Putamen (tissue), 1 donor: ENCODE results near the gene PHF1.

Source experiments
- DNase-seq: peaks from one replicate; pipeline ENCODE4 v3.0.0-alpha.2; 2016; ENCODE audit warnings: low spot score

Gene PHF1

DNA sequence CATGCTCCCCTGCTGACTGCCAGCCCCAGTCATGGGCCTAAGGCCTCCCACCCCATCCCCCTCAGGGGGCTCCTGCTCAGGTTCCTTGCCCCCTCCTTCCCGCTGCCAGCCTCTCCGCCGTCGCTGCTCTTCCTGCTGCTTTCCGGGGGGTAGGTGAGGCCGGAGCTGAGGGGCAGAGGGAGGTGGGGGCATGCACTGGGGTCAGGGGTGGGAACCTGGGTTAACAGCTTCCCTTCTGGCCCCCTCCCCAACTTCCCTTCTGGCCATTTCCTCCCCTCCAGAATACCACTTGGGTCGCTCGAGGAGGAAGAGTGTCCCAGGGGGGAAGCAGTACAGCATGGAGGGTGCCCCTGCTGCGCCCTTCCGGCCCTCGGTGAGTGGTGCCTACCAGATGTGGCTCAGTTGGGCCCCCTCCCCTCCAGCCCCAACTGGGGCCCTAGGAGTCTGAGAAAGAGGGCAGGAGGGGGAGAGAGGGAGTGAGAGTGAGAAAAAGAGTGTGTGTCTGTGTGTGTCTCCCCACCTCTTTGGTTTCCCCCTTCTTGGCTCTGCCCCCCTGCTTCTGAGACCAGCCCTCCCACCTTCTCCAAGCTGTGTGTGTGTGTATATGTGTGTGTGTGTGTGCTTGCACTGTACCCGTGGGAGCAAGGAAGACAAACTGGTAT lies 21.2 kb downstream of the PHF1 start:
- no peak for DNase-seq

DNA sequence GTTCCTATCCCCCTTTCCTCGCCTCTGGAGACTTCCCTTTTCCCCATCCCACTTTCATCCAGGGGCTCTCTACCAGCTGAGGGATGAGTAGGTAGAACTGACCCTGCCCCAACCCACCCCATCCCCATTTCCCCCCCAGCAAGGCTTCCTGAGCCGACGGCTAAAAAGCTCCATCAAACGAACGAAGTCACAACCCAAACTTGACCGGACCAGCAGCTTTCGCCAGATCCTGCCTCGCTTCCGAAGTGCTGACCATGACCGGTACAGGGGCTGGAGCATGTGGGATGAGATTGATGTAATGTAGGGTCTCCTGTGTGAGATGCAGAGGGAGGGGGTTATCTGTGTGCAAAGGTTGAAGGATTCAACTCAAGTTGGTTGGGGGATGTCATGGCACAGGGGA lies 21.7 kb downstream of the PHF1 start:
- DNase-seq = no peak

DNA sequence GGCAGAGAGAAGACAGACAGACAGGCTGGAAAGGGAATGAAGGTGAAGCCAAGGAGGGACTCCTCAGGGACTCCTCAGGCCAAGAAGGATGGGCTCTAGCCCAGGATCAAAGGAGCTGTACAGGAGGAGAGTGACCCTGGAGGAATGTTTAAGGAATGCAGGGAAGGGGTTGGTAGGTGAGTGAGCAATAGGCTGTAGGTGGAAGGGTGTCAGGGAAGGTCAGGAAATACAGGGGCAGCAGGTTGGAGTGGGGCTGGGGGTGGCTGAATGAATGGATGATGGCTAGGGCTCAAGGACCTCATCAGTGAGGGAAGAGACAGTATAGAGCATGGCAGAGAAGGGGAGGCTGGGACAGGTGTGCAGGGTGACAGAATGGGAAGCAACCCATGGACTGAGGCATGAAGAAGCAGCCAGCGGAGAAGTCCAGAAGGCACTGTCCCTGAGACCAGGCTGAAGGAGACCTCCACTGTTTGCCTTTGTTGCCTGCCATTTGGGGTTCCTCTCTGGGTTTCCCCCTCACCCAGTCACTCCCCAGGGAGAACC lies 22.3 kb downstream of the PHF1 start:
- no peak for DNase-seq

DNA sequence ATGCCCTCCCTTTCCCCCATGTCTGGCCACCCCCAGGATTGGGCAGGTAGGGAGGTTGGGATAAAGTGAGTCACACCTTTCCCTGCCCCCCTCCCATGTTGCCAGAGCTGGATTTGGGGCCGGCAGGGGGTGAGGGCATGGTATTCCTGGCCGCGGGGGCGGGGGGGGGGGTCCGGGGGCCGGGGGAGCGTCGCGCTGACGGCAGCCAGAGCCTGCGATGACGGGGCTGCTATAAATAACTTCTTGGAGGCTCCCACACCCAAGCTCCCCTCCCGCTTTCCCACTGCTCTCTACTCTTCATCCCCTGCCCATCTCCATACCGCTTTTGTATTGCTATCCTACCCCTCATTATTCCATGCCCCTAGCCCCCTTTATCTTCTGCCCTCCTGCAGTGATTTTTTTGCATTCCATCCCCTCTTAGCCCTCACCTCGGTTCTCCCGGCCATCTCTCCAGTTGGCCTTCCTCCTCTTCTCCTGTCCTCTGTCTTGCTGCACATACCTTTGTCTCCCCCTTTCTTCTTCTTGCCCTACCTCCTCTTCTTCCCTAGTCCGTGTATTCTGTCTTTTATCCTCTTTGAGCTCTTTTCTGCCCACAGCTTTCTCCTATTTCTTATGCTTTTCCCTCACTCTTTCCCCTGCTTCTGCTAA lies 22.9 kb downstream of the PHF1 start:
- DNase-seq = no peak

DNA sequence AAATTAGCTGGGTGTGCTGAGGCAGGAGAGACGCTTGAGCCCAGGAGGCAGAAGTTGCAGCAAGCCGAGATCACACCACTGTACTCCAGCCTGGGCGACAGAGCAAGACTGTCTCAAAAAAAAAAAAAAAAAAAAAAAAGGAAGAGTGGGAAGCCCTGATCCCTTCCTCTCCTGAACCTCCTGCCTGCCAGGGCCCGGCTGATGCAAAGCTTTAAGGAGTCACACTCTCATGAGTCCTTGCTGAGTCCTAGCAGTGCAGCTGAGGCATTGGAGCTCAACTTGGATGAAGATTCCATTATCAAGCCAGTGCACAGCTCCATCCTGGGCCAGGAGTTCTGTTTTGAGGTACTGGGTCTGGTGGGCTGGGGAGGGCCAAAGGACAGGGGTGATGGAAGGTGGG lies 24.1 kb downstream of the PHF1 start:
- DNase-seq = no peak

DNA sequence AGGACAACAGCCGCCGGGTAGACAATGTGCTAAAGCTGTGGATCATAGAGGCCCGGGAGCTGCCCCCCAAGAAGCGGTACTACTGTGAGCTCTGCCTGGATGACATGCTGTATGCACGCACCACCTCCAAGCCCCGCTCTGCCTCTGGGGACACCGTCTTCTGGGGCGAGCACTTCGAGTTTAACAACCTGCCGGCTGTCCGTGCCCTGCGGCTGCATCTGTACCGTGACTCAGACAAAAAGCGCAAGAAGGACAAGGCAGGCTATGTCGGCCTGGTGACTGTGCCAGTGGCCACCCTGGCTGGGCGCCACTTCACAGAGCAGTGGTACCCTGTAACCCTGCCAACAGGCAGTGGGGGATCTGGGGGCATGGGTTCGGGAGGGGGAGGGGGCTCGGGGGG lies 26.9 kb downstream of the PHF1 start:
- DNase-seq = no peak

DNA sequence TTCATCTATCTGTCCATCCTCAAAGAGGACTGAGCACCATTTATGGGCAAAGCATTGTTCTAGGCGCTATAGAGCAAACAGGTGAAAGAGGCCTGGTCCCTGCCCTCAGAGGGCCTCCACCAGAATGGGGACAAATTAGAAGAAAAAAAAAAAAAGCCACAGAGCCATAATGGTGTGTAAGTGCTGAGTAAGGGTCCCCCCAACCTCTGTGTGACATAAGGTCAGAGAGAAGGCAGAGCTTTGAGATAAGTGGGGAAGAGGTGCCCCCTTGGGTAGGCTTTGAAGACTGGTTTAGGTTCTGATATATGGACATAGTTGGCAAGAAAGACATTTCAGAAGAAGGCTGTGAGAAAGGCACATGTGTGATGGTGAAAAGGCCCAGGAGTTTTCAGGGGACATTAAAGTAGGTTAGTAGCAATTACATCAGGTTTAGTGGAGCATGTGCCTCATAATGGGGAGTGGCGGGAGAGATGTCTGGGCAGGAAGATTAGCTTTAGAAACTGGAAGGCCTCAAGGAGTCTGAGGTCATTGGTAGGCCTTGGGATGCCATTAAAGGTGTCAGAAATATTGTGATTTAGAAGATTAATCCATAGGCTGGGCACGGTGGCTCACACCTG lies 28.3 kb downstream of the PHF1 start:
- DNase-seq = no peak

DNA sequence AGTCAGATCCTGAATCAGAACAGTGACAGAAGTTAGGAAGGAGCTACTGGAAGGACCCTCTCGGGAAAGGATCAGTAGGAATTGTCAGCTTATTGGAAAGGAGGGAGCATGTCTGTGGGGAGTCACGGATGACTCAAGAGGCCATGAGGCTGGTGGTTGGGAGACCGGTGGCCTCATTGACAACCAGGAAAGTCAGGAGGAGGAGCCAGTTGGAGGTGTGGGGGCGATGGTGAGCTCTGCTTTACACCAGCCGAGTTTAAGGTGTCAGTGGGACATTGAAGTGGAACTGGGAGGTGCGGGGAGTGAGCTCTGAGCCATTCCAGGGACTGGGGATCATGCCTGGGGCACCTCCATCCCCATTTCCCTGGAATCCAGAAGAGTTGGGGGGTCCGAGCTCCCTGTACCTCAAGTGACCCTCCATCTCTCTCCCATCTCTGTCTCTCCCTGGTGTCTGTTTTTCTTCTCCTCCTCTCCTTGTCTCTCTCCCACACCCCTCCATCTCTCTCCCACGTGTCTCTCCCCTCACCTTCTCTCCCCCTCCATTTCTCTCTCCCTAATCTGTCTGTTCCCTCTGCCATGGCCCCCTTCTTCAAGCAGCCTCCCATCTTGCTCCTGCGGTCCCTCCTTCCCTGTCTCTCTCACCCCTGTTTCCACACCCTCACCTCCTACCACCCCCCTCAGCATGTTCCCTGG lies 29.3 kb downstream of the PHF1 start:
- DNase-seq = no peak

DNA sequence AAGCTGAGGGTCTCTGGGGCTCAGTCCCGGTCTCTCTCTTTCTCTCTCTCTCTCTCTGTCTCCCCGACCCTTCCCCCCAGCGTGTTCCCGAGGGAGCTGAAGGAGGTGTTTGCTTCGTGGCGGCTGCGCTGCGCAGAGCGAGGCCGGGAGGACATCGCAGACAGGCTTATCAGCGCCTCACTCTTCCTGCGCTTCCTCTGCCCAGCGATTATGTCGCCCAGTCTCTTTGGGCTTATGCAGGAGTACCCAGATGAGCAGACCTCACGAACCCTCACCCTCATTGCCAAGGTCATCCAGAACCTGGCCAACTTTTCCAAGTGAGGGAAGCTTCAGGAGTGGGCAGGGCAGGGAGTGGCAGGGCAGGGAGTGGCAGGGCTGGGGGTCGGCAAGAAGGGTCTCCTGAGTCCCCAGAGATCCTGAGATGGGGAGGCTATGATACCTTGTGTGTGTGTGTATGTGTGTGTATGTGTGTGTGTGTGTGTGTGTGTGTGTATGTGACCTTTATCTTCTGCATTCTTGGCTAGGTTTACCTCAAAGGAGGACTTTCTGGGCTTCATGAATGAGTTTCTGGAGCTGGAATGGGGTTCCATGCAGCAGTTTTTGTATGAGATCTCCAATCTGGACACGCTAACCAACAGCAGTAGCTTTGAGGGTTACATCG lies 30.0 kb downstream of the PHF1 start:
- DNase-seq = no peak

DNA sequence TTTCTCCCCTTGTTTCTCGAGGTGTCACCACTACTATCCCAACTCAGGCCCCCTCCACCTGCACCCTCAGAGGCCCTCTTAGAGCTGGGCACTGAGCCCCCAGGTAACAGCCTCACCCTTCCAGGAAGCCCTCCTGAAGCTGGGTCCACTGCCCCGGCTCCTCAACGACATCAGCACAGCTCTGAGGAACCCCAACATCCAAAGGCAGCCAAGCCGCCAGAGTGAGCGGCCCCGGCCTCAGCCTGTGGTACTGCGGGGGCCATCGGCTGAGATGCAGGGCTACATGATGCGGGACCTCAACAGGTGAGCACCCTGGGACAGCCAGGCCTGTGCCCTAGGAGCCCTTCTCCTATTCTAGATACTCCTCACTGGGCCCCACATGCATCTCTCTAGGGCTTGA lies 30.6 kb downstream of the PHF1 start:
- no peak for DNase-seq

DNA sequence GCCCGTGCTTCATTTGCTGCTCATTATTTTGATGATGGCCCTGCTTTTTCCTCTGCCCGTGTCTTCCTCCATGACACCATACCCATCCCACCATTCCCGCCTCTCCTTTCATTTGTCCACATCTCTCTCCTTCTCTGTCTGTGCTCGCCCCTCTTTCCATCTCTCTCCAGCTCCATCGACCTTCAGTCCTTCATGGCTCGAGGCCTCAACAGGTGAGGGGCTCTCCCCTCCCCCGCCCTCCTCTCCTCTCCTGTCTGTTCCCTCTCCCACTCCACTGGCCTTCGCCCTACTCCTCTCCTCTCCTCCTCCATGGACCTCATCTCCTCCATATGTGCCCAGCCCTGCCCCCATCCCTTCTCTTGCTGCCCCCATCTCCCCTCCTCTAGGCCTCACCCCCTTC lies 31.5 kb downstream of the PHF1 start:
- DNase-seq = no peak

DNA sequence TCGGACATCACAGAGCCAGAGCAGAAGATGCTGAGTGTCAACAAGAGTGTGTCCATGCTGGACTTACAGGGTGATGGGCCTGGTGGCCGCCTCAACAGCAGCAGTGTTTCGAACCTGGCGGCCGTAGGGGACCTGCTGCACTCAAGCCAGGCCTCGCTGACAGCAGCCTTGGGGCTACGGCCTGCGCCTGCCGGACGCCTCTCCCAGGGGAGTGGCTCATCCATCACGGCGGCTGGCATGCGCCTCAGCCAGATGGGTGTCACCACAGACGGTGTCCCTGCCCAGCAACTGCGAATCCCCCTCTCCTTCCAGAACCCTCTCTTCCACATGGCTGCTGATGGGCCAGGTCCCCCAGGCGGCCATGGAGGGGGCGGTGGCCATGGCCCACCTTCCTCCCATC lies 32.2 kb downstream of the PHF1 start:
- no peak for DNase-seq

DNA sequence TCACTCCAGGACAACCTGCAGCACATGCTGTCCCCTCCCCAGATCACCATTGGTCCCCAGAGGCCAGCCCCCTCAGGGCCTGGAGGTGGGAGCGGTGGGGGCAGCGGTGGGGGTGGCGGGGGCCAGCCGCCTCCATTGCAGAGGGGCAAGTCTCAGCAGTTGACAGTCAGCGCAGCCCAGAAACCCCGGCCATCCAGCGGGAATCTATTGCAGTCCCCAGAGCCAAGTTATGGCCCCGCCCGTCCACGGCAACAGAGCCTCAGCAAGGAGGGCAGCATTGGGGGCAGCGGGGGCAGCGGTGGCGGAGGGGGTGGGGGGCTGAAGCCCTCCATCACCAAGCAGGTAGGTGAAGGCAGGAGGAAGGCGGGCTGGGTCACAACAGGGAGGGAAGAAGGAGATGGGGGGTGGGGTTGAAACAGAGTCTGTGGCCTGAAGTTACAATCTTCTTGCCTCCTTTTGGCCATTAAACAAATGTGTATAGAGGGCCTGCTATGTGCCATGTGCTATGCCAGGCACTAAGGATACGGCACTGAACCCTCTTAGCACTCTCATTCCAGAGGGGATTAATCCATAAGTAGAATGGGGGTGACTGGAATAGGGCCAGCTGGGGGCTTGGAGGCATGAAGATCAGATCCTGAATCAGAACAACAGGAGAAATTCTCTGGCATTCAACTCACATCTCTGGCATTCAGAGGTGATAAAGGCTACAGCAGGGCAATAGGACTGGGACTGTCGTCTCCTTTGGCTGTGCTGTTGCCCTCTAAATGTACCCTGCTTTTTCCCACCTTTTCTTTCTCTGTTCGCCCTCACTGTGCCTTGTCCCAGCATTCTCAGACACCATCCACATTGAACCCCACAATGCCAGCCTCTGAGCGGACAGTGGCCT lies 33.0 kb downstream of the PHF1 start:
- no peak for DNase-seq

DNA sequence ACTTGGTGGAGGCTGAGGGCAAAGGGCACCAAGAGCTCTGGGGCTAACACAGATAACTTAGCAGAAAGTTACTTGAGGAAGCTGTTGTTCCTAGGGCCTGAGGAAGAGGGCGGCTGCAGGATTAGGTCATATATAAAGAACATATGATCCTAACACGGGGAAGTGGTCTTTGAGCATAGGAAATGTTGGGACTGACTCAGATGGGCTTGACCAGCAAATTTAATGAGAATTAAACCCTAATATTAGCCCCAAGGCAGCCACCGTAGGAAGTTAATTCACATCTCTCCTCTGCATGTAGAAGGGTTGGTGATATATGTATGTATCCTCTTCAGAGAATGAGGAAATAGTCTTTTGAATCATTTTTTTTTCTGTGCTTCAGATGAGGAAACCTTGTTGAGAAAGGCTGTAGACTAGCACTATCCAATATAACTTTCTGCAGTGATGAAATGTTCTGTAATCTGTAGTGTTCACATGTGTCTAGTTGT lies 34.3 kb downstream of the PHF1 start:
- DNase-seq = no peak

DNA sequence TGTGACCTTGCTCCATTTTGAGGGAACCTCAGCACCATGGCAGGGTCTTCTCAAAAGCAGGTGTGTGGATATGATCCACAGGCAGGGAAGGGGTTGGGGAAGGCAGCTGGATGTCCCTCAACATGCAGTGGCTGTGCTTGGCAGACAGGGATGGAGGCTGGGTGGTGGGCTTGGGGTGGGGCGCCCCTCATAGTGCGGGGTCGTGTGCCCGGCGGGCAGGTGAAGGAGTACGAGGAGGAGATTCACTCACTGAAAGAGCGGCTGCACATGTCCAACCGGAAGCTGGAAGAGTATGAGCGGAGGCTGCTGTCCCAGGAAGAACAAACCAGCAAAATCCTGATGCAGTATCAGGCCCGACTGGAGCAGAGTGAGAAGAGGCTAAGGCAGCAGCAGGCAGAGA lies 35.5 kb downstream of the PHF1 start:
- DNase-seq = no peak

DNA sequence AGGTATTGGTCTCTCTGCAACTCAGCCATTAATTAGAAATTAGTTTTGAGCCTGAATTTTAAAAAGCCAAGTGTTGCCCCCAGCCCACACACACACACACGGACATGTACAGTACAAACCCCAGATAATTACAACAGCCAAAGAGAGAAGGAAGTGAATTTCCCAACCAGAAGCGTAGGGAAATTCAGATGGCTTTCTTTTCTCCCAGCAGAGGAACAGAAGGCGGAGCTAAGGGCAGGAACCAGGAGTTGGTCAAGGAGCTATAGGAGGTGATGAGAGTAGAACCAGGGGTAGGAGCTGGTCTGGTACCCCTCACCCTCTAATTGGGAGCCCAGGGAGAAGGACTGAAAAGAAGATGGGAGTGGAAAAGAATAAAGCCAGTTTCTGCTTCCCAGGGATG lies 39.6 kb downstream of the PHF1 start:
- no peak for DNase-seq

DNA sequence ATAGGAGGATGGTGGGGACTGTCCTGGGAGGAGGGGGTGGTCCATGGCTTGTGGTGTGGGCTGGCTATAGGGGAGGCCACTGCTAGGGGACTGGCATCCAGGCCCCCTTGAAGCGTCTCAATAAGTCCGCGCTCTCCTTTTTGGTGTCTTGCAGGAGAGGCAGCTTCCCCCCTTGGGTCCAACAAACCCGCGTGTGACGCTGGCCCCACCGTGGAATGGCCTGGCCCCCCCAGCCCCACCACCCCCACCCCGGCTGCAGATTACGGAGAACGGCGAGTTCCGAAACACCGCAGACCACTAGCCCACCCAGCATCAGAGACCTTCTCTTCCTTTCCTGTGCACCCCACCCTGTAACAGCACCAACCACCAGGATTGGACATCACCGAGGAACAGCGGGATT lies 40.8 kb downstream of the PHF1 start:
- DNase-seq = no peak

DNA sequence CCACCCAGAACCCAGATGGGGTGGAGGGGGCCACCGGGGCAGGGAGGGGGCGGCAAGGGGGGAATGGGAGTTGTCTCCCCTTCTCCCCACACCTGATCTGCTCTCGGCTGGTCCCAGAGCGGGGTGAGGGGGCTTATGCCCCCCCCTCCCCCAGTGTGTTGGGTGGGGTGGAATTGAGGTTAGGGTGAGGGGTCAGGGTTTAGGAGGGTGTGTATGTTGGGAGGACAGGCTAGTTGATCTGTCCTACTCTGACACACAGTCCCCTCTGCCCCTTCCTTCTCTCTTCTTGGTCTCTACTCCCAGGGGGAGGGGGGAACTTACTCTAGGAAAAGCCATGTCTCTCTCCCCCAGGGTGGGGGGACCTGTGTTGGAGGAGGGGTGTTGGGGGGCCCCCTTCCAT lies 41.7 kb downstream of the PHF1 start:
- no peak for DNase-seq

DNA sequence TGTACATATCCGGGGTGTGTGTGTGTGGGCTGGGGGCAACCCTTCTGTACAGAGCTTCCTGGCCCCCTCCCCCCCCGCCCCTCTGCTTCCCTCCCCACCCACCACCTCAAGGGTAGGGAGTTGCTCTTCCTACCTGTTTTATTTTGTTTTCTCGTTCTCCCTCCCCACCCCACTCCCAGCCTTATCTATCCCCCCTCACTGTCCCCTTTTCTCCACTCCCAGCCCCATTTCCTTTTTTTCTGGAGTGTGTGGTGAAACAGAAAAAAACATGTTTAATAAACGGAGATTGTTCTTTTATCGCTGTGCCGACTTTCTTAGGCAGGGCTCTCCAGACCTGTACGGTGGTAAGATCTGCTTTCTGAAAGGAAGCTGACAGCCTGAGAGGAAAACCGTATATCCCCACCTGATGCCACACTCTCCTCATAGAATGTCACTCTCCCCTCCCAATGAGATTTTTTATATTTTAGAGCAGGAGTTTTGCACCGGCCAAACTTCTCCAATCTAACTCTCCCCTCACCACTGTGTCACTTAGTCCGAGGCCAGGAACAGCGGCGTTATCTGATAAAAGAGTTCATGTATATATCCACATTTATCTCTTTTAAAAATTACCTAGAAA lies 42.7 kb downstream of the PHF1 start:
- no peak for DNase-seq
